Astrocyte of the cerebellum (primary cell): Measurements from ENCODE around the gene TRIM2.

Experiments
- DNase-seq: peaks from one replicate; pipeline ENCODE4 v3.0.0-alpha.2; 2011; ENCODE audit warnings: low read depth
- H3K4me3 ChIP-seq: 2 replicates; pipeline ENCODE4 v1.5.1; 2011; ENCODE audit warnings: mild to moderate bottlenecking, low read depth, low read length, moderate library complexity
- CTCF ChIP-seq: IDR thresholded peaks from 2 replicates; pipeline ENCODE4 v1.5.1; 2012; ENCODE audit warnings: low read length, low read depth, moderate library complexity, mild to moderate bottlenecking; ENCODE audit errors: missing control alignments
- in situ Hi-C: cut with HindIII; loops from 2 replicates; pipeline ENCODE4 v1.10.0; 2017; ENCODE audit warnings: low sequenced_read_pairs

Gene TRIM2

GRCh38 chr4:153296040-153296823 lies 92.0 kb downstream of the TRIM2 start:
- no peak overlapping the region for H3K4me3 ChIP-seq
- in situ Hi-C loops: no loop called here
- DNase-seq: peak; percentile 11
- TF ChIP-seq CTCF: no peak

- DNase-seq: no peak
- H3K4me3 ChIP-seq: no peak overlapping the region
- TF ChIP-seq CTCF: no peak
- in situ Hi-C loops: no loop called here
Observed at GRCh38 chr4:153297116-153297515, 92.9 kb downstream of the TRIM2 start.

- no peak overlapping the region for H3K4me3 ChIP-seq
- in situ Hi-C loops: no loop called here
- no peak for TF ChIP-seq CTCF
- DNase-seq: no peak
Observed at GRCh38 chr4:153310793-153311192, 106.5 kb downstream of the TRIM2 start.

GRCh38 chr4:153314915-153315314 lies 110.7 kb downstream of the TRIM2 start:
- in situ Hi-C loops: no loop called here
- no peak for TF ChIP-seq CTCF
- no peak overlapping the region for H3K4me3 ChIP-seq
- no peak for DNase-seq

- peak; percentile 44 for DNase-seq
- in situ Hi-C loops: no loop called here
- TF ChIP-seq CTCF: peak; percentile 80
- no peak overlapping the region for H3K4me3 ChIP-seq
Observed at GRCh38 chr4:153318696-153319320, 114.6 kb downstream of the TRIM2 start.

GRCh38 chr4:153322791-153323190 lies 118.5 kb downstream of the TRIM2 start:
- in situ Hi-C loops: no loop called here
- TF ChIP-seq CTCF: no peak
- DNase-seq: no peak

More at GRCh38 chr4:153322791-153323190, 118.5 kb downstream of the TRIM2 start:
- H3K4me3 ChIP-seq: no peak overlapping the region
